Measurements from ENCODE around the gene SKI.

Gene SKI

GRCh38 chr1:2194898-2195673 is 33.0 kb upstream of the SKI start:
- DNase-seq = peak; percentile 86 to 91 (median 90)

GRCh38 chr1:2195785-2196184 is 32.3 kb upstream of the SKI start:
- no peak for DNase-seq

- DNase-seq = no peak
Measured at GRCh38 chr1:2196901-2197638, 31.0 kb upstream of the SKI start.

DNA sequence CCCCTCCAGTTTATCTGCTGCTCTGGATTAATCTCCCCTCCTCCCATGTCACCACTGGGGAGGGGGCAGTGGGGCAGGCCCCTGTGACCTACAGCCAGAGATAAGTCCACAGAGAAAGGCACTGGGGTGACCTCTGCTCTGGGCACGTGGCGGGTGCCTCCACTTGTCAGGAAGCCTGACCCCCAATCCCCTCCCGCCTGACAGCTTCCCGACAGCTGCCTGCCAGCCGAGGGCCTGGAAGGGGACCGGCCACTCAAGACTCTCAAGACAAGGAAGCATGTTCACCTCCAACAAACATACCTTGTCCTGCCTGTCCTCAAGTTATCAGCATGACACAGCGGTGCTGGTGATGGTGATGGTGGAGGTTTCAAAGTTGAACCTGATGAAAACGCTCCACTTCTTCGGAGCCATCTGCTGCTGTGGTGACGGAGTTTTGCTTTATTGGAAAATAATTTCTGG is 30.4 kb upstream of the SKI start:
- no peak for DNase-seq

- no peak for DNase-seq
Measured at GRCh38 chr1:2198571-2198970, 29.5 kb upstream of the SKI start.

DNA sequence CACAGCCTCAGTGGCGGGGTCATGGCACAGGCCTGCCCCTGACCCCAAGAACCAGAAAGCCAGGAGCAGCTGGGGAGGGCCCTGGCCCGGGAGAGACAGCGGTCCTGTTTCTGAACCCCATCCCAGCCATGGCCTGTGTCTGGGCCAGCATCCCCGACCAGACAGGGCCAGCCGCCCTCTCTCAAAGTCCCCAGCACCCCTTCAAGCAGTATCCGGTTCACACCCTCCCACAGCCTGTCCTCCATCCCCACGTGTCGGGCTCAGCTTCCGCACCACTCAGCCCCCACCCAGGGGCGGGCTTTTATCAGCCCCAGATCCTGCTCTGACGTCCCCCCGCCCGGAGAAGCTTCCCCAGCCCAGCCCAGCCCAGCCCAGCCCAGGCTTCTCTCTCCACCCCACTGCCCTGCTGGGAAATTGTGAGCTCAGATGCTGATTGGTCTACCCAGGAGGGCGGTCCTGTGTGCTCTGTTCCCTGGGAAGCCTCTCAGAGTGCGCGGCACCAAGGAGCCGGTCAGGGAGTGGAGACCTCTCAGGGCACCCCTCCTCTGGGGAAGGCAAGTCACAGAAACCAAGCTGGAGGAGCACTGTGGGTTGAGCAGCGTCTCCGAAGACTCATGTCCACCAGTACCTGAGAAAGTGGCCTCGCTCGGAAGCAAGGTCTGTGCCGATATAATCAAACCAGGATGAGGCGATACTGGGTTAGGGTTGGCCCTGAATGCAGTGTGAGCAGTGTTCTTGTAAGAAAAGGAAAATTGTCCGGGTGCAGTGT is 28.9 kb upstream of the SKI start:
- DNase-seq = peak; percentile 34 to 79 (median 57)

DNA sequence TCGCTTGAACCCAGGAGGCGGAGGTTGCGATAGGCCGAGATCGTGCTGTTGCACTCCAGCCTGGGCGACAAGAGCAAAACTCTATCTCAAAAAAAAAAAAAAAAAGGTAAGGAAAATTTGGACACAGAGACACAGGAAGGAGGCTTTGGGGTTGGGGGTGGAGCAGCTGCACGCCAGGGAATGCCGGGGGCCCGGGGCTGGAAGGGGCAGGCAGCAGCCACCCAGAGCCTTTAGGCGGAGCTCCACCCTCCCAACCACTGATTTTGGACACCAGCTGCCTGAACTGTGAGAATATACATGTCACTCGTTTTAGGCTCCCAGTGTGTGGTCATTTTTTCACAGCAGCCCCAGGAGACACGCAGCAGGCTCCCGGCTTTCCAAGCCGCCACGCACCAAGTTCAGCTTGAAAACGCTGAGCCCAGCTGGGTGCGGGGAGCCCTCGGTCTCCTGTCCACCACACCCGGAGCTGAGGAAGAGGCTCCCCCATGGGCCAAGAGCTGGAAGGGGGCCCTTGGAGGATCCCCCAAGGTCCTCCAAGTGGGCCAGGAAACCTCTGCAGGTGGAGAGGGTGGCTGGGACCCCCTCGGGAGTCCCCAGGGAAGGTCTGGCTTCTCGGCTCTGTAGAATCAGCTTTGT is 27.7 kb upstream of the SKI start:
- no peak for DNase-seq

DNA sequence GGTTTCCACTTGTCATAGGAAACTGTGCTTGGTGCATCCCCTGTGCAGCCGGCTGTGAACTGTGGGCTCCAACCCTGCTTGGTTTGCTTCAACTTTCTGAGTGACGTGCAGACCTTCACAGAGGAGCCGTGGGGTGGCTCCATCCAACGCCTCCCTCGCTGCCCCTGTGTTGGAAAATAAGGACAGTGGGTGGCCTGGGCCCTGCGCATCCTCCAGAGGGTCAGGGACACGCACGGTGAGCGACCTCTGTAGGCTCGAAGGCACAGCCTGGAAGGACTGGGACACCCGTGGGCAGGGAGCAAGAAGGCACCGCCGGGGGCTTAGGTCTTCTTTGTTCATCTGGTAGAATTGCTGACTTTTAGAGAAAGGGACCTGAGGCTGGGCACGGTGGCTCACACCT is 27.1 kb upstream of the SKI start:
- DNase-seq = no peak

GRCh38 chr1:2202008-2202575 is 26.0 kb upstream of the SKI start:
- DNase-seq = no peak

DNA sequence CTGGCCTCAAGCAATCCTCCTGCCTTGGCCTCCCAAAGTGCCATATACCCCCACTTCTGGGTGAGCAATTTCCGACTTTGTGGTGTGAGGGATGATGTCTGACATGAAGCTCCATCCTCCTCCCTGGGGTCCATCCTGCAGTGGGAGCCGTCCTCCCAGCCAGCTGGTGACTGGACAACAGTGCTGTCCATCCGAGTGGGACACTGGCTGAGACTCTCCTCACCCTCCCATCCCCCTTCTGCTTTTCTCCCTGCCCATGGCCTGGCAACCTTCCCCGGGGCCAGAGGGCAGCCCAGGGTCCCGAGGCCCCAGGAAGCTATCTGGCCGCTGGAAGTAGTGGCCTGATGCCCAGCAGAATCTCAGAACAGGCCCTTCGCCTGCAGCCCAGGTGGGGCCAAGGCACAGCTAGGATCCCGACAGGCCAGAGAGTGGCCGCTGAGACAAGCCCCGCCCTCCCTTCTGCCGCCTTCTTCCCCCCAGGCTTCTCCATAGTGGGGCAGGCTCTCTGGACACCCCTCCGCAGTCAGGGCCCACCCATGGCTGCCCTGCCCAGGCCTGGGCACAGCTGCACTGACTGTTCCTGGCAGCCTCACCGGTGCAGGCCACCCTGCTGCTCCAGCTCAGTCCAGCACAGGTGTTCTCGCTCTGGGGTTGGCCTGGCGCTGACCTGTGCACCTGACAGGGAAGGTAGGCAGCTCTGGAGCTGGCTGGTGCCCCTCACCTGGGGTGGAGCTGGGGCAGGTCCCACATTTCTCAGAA is 25.1 kb upstream of the SKI start:
- no peak for DNase-seq

GRCh38 chr1:2203671-2204414 is 24.3 kb upstream of the SKI start:
- no peak for DNase-seq

- peak; percentile 61 to 89 (median 80) for DNase-seq
Measured at GRCh38 chr1:2204415-2205190, 23.5 kb upstream of the SKI start.

GRCh38 chr1:2205191-2205952 is 22.7 kb upstream of the SKI start:
- DNase-seq = peak in 2 of 3 experiments; percentile 90 to 94

DNA sequence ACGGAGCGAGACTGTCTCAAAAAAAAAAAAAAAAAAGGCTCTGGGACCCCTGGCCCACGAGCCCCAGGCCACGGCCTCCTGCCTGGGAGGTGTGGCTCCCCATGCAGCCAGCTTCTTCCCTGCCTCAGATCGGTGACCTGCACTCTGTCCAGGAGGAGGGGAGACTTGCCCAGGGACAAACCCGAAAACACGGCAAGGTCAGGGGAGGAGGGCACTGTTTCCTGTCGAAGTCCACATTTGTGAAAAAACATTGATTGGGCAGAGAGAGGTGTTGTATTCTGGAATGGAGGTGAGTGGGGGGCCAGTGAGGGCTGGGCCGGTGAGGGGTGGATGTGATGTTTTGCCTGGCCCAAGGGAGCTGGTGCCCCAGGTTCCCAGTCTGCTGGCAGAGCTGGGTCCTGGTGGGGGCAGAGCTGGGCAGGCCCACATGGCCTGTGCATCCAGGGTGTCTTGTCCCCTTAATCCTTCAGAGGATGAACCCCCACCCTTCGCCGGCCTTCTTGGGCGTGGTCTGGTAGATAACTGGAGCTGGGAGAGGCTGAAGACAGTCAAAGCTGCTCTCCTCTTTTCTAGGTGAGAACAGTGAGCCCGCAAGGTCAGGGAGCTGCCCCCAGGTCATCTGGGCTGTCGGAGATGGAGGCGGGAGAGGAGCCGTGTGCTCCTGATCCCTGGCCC is 21.2 kb upstream of the SKI start:
- no peak for DNase-seq

DNA sequence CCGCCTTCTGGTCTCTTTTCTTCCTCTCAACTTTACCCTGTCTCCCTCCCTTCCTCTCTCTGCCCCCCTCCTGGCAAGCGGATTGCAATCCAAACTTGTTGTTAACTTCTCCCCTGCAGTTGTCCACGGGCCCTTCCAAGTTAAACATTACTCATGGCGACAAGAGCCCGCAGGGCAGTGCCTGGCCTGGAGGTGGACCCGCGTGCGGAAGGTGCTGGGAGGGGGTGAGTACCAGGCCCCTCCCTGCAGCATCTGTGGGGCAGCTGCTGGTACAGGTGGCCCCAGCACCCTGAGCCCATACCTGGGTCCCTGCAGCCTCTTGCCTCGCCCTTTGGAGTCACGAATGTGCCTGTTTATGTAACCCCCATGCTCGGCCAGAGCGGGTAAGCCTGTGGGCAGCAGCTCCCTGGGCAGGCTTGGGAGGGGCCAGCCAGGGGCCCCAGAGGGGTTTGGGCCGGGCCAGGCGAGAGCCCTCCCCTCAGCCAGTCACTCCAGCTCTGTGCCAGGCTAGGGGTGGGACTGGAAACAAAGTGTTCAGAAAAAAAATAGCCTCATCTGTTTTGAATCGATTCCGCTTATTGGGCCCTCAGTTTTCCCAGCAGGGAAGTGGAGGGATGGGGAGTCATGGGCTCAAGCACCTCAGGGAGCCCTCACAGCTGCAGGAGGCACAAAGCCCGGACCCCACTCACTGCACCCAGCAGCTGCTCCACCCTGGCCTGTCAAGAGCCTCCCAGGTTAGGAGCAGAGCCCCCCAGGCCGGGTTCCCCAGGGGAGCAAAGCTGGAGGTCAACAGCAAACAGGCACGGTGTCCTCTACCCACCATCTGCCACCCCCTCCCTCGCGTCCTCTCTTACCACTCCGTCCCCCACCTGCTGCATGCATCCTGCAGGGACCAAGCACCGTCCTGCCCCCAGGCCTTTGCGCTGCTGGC is 19.5 kb upstream of the SKI start:
- peak in 1 of 3 experiments; percentile 28 for DNase-seq

DNA sequence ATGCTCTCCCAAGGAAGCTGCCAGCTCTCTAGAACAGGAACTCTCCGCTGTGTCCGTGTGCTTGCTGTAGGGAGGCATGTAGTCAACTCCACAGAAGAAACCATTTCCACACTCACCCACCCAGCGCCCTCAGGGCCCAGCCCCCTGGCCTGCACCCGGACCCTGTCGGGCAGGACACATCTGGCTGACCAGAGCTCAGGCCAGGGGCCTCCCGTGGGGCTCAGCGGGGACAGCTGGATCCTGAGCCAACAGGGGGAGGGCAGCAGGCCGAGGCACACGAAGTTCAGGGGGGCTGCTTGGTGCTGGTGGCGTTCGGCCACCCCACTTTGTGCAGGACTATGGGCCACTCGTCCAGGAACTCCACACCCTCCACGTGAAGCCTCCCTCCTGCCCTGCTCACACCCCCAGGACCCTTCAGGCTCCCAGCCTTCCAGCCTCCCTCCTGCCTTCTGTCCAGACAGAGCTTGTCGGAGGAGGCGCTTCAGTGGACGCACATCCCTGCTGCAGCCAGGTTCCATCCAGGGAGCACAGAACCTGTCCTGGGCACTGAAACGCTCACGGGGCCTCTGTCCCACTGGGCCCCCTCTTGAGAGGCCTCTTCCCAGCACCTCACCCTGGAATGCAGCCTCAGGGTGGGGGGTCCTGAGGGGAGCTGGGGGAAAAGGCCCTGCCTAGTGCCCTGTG is 18.6 kb upstream of the SKI start:
- no peak for DNase-seq

- DNase-seq = no peak
Measured at GRCh38 chr1:2210084-2210653, 17.9 kb upstream of the SKI start.

Measured in NCI-H1417 (cell line).